ENCODE results near the gene KRT85.
A peak's percentile ranks its signal among the peaks of the same experiment; 100 is the strongest.

KRT85 gene

GRCh38 chr12:52364061-52364460, 3.2 kb downstream of the KRT85 start:
- no peaks in the 10 kb centered on the region for H3K9me2 ChIP-seq (replicated peaks; ENCODE audit: insufficient read depth, low read length)
- H3K79me2 ChIP-seq (ENCODE audit: low read length) = no peaks in the 10 kb centered on the region
- no peaks in the 10 kb centered on the region for H3K9me3 ChIP-seq (replicated peaks; ENCODE audit: insufficient read depth, low read length)
- no peaks in the 10 kb centered on the region for H3F3A ChIP-seq (ENCODE audit: insufficient read depth, low read length)
- no peak for DNase-seq
- H3K9ac ChIP-seq (ENCODE audit: low read length) = no peak overlapping the region
- H3K27me3 ChIP-seq (replicated peaks; ENCODE audit: insufficient read depth, low read length) = peaks cover 90% of the 10 kb centered on the region
- H4K20me1 ChIP-seq (ENCODE audit: insufficient read depth, low read length) = no peaks in the 10 kb centered on the region
- no peak overlapping the region for H3K4me2 ChIP-seq (ENCODE audit: low read depth, low read length)
- H3K4me3 ChIP-seq (ENCODE audit: low read length) = no peak overlapping the region
- no peaks in the 10 kb centered on the region for H3K4me1 ChIP-seq (ENCODE audit: low read length)
- H3K27ac ChIP-seq (ENCODE audit: low read length) = no peak overlapping the region
- H3K36me3 ChIP-seq (replicated peaks; ENCODE audit: insufficient read depth, low read length) = no peaks in the 10 kb centered on the region
- TF ChIP-seq CTCF (IDR thresholded peaks at IDR 0.05; ENCODE audit: low read length) (no peak), EZH2phosphoT487 (IDR thresholded peaks at IDR 0.05; ENCODE audit: low read length) (no peak), EZH2 (optimal IDR thresholded peaks at IDR 0.05; ENCODE audit: low read depth, low read length) (no peak)
- H2AFZ ChIP-seq (ENCODE audit: low read length) = no peak overlapping the region

DNA sequence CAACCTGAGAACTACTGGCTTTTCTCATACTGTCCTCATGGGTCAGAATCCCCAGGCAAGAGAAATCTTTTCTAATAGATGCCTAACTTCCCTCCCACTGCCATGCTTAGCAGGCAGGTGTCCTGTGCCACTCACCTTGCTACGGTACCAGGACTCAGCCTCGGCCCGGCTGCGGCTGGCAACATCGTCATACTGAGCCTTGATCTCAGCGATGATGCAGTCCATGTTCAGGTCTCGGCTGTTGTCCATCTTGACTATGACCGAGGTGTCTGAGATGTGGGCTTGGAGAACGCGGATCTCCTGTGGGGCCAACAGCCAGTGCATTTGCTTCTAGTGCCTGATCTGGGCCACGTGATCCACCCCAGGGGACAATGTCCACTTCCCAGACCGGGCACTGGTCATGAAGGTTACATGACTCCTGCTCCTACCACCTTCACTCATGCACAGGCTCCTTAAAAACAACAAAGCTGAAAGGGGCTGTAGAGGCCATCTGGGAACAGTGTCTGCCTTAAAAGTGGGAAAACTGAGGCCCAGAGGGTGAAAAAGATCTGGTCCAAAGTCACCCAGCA, 4.1 kb downstream of the KRT85 start:
- TF ChIP-seq EZH2phosphoT487 (IDR thresholded peaks at IDR 0.05; ENCODE audit: low read length) (no peak), EZH2 (optimal IDR thresholded peaks at IDR 0.05; ENCODE audit: low read depth, low read length) (no peak), CTCF (IDR thresholded peaks at IDR 0.05; ENCODE audit: low read length) (no peak)
- H3K4me2 ChIP-seq (ENCODE audit: low read depth, low read length) = no peak overlapping the region
- H2AFZ ChIP-seq (ENCODE audit: low read length) = no peak overlapping the region

DNA sequence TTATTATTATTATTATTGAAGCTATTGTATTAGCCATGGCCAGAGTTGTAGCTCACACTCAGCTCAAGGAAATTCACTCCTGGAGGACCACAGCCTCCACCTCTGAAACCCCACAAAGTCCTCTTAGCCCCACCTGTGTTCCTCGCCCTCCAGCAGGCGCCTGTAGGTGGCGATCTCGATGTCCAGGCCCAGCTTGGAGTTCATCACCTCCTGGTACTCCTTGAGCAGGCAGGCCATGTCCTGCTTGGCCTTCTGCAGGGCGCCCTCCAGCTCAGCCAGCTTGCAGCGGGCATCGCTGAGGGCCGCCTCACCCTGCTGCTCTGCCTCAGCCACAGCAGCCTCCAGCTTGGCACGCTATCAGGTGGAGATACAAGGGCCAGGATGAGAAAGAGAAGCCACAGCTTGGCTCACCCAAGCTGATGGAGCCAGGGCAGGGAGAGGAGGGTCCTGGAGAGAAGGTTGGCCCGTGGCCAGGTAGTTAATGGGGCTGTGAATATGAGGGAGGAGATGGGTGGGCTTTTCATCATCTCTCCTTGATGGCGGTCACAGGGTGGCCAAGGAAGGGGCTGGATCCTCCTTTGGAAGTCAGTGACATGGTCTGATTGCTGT, 5.1 kb downstream of the KRT85 start:
- H3K9me2 ChIP-seq (replicated peaks; ENCODE audit: insufficient read depth, low read length) = no peaks in the 10 kb centered on the region
- H2AFZ ChIP-seq (ENCODE audit: low read length) = no peak overlapping the region
- TF ChIP-seq EZH2phosphoT487 (IDR thresholded peaks at IDR 0.05; ENCODE audit: low read length) (no peak), CTCF (IDR thresholded peaks at IDR 0.05; ENCODE audit: low read length) (peak; percentile 34), EZH2 (optimal IDR thresholded peaks at IDR 0.05; ENCODE audit: low read depth, low read length) (no peak)
- no peaks in the 10 kb centered on the region for H3K36me3 ChIP-seq (replicated peaks; ENCODE audit: insufficient read depth, low read length)
- H3K79me2 ChIP-seq (ENCODE audit: low read length) = no peaks in the 10 kb centered on the region
- no peaks in the 10 kb centered on the region for H4K20me1 ChIP-seq (ENCODE audit: insufficient read depth, low read length)
- H3F3A ChIP-seq (ENCODE audit: insufficient read depth, low read length) = no peaks in the 10 kb centered on the region
- no peak overlapping the region for H3K4me2 ChIP-seq (ENCODE audit: low read depth, low read length)
- DNase-seq = no peak
- no peak overlapping the region for H3K27ac ChIP-seq (ENCODE audit: low read length)
- peaks cover 88% of the 10 kb centered on the region for H3K27me3 ChIP-seq (replicated peaks; ENCODE audit: insufficient read depth, low read length)
- H3K4me3 ChIP-seq (ENCODE audit: low read length) = no peak overlapping the region
- H3K9me3 ChIP-seq (replicated peaks; ENCODE audit: insufficient read depth, low read length) = no peaks in the 10 kb centered on the region
- H3K4me1 ChIP-seq (ENCODE audit: low read length) = peaks cover 6% of the 10 kb centered on the region; the same call in 1 of the 2 replicates
- H3K9ac ChIP-seq (ENCODE audit: low read length) = no peak overlapping the region

More for the DNA sequence above, 4.1 kb downstream of the KRT85 start:
- Histone ChIP-seq H3K9me2 (replicated peaks; ENCODE audit: insufficient read depth, low read length) (no peaks in the 10 kb centered on the region), H3K9ac (ENCODE audit: low read length) (no peak overlapping the region), H3F3A (ENCODE audit: insufficient read depth, low read length) (no peaks in the 10 kb centered on the region), H3K4me3 (ENCODE audit: low read length) (no peak overlapping the region), H3K27ac (ENCODE audit: low read length) (no peak overlapping the region), H3K27me3 (replicated peaks; ENCODE audit: insufficient read depth, low read length) (peaks cover 88% of the 10 kb centered on the region), H4K20me1 (ENCODE audit: insufficient read depth, low read length) (no peaks in the 10 kb centered on the region), H3K79me2 (ENCODE audit: low read length) (no peaks in the 10 kb centered on the region), H3K4me1 (ENCODE audit: low read length) (peaks cover 6% of the 10 kb centered on the region; the same call in 1 of the 2 replicates), H3K9me3 (replicated peaks; ENCODE audit: insufficient read depth, low read length) (no peaks in the 10 kb centered on the region), H3K36me3 (replicated peaks; ENCODE audit: insufficient read depth, low read length) (no peaks in the 10 kb centered on the region)
- no peak for DNase-seq
